Heart left ventricle (tissue), 13 donors: ENCODE measurements around the gene RFWD3.

Experiments
- CTCF ChIP-seq, 12 donors: fragments of 200-600 bp; sonication (generic) in 4 of 12; IDR thresholded peaks; one replicate each; pipeline versions ENCODE4 v1.5.0 to v1.8.0; 2018 to 2022; ENCODE audit warnings: antibody characterized with exemption in 12 of 12, mild to moderate bottlenecking in 5 of 12
- POLR2A ChIP-seq, 2 donors: fragments of 450-650 bp; IDR thresholded peaks; one replicate each; pipeline ENCODE4 v1.6.1; 2017; ENCODE audit warnings: antibody characterized with exemption in 2 of 2, mild to moderate bottlenecking in 2 of 2, moderate library complexity in 2 of 2
- donor health status: ischemic (EF 13 %, LVEDD 7.1; RV severe dilation, severe dysfunction).
- donor health status: DM: no; HTN: yes; CAD: no.
- donor health status: DM: no; HTN: no; CAD: no.
- donor health status: ischemic (EF 25% LVEDD 6.9; RV normal size, moderate dysfunction).
- donor health status: ischemic (EF 25% LVEDD 5.7; RV mildly dilated, moderate dysfunction).
- donor health status: ischemic (EF 35%, LVEDD 5.7; RV mildly dilated, moderate dysfunction).
- donor health status: nonischemic (EF 11% LVEDD 7.7; RV severe dilation, severe dysfunction).
- donor health status: DM: yes; HTN: yes; CAD: no.
- donor health status: PGD.
- donor health status: ischemic (EF 29% LVEDD 5.4; RV normal size, mild dysfunction).
- donor health status: nonischemic (EF 23%, LVEDD 6.1; RV moderate dilation, normal function).

DNA sequence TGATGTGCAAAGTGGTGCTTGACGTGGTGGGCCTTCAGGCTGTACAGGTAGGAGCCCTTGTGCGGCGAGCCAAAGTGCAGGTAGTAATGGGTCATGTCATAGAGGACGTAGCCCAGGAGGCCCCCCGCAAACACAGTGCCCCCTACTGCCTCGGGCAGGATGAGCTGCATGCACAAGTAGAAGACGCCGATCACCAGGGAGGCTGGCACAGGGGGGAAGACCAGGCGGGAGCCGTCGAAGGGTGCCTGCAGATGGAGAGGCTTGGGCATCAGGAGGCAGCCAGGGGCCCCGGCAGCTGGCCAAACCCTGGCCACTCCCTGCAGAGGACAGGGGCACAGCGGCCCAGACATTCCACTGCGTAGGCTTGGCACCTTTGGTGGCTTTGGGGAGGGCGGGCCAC lies 49.7 kb upstream of the RFWD3 start:
- TF ChIP-seq POLR2A (IDR thresholded peaks at IDR 0.05) (no peak), CTCF (IDR thresholded peaks at IDR 0.05) (no peak)
